Measurements from ENCODE around the gene LRRC59.

LRRC59 gene

DNA sequence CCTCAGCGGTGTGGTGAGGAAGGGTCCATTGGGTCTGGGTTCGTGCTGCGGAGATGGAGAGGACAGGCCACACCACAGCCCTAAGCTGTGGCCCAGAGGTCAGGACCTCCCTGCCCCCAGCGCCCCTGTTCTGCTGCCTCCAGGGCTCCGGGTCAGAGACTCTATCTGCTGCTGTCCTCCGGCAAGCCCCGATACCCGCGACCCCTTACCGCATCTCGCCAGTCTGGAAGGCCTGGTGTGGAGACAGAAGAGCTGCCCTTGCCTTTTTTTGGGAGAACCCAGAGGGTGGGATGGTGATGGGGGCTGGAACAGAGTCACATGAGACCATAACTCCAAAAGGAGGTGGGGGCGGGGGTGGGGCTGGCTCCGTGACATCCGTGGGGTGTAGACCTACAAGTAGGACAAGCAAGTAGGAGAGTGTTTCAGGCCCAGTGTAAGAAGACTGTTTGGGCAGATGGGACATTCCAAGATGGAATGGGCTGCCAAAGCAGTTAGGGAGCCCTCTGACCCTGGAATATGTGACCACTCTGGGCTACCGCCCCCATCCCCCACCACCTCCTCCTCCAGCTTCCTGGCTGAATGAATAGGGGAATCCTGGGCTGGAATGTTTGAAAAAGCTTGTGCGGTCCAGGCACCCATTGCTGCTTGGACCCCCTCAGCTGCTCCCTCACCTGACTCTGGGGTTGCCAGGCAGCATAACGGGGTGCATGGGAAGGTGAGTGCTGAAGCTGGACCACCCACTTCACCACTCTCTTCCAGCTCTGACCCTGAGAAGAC is 50.0 kb downstream of the LRRC59 start:
- peak overlapping the region; percentile 60 for H3K4me2 ChIP-seq (ENCODE audit: low read depth, low read length, poor library complexity, severe bottlenecking)
- 0 out of 2 replicates have a peak, but pooled peaks cover 8% of the 10 kb centered on the region for H3K79me2 ChIP-seq (ENCODE audit: insufficient read depth, low read length)
- no peaks in the 10 kb centered on the region for H3F3A ChIP-seq (ENCODE audit: insufficient read depth)
- no peaks in the 10 kb centered on the region for H3K36me3 ChIP-seq (ENCODE audit: low read length)
- H3K27ac ChIP-seq (ENCODE audit: low read depth, low read length) = no peak overlapping the region
- TF ChIP-seq EZH2phosphoT487 (conservative IDR thresholded peaks at IDR 0.05; ENCODE audit: low read length) = no peak
- TF ChIP-seq, protein P1, sequence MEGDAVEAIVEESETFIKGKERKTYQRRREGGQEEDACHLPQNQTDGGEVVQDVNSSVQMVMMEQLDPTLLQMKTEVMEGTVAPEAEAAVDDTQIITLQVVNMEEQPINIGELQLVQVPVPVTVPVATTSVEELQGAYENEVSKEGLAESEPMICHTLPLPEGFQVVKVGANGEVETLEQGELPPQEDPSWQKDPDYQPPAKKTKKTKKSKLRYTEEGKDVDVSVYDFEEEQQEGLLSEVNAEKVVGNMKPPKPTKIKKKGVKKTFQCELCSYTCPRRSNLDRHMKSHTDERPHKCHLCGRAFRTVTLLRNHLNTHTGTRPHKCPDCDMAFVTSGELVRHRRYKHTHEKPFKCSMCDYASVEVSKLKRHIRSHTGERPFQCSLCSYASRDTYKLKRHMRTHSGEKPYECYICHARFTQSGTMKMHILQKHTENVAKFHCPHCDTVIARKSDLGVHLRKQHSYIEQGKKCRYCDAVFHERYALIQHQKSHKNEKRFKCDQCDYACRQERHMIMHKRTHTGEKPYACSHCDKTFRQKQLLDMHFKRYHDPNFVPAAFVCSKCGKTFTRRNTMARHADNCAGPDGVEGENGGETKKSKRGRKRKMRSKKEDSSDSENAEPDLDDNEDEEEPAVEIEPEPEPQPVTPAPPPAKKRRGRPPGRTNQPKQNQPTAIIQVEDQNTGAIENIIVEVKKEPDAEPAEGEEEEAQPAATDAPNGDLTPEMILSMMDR (IDR thresholded peaks at IDR 0.05; ENCODE audit: insufficient read depth, low read length, poor library complexity, severe bottlenecking) = no peak
- H3K9me2 ChIP-seq (replicated peaks; ENCODE audit: insufficient read depth, low read length) = no peaks in the 10 kb centered on the region
- H4K20me1 ChIP-seq (ENCODE audit: low read depth, low read length) = no peaks in the 10 kb centered on the region
- H3K9me3 ChIP-seq (ENCODE audit: insufficient read depth, low read length) = no peaks in the 10 kb centered on the region
- peak overlapping the region; percentile 73 for H3K4me3 ChIP-seq (ENCODE audit: insufficient read depth, low read length, poor library complexity, severe bottlenecking)
- H3K27me3 ChIP-seq (ENCODE audit: low read length) = no peaks in the 10 kb centered on the region
- H3K9ac ChIP-seq (ENCODE audit: low read length) = peak overlapping the region; percentile 81
- no peak overlapping the region for H2AFZ ChIP-seq (ENCODE audit: low read depth, low read length, severe bottlenecking)

DNA sequence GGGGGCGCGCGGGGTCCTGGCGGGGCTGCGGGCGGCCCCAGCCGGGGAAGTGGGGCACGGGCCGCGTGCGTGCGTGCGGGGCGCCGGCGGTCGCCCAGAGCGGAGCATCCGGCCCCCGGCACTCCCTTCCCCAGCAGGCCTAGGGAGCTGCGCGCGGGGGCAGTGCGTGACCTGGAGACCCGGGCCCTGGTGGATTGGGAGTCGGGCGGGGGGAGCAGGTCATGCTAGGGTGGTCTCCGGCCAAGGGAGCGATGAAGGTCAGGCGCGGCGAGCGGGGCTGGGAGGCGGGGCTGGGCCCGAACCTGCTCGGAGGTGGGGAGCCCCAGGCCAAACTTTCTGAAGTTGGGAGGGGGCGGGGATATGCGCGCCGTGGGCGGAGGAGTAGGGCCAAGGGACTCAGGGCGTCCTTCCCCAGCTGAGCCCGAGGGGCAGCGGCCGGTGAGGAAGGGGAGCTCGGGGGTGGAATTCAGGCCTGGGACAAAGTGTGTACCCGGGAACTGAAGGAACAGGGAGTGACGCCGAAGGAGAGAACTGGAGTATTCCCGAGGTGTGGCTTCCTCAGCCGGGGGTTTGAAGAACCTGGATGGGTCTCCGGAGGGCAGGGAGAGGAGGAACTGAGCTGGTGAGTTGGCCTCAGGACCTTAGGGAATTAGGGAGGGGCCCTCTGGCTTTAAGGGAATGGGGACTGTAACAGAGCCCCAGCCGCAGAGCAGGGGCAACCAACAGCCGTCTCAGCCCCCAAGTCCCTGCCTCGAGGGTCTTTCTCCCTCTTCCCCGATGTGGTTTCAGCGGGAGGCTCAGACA is 50.8 kb downstream of the LRRC59 start:
- no peaks in the 10 kb centered on the region for H3K27me3 ChIP-seq (ENCODE audit: low read length)
- H3K79me2 ChIP-seq (ENCODE audit: insufficient read depth, low read length) = 0 out of 2 replicates have a peak, but pooled peaks cover 8% of the 10 kb centered on the region
- peak overlapping the region; percentile 73 for H3K4me3 ChIP-seq (ENCODE audit: insufficient read depth, low read length, poor library complexity, severe bottlenecking)
- H3K9me2 ChIP-seq (replicated peaks; ENCODE audit: insufficient read depth, low read length) = no peaks in the 10 kb centered on the region
- H3K9me3 ChIP-seq (ENCODE audit: insufficient read depth, low read length) = no peaks in the 10 kb centered on the region
- H2AFZ ChIP-seq (ENCODE audit: low read depth, low read length, severe bottlenecking) = peak overlapping the region; percentile 29
- H4K20me1 ChIP-seq (ENCODE audit: low read depth, low read length) = no peaks in the 10 kb centered on the region
- no peaks in the 10 kb centered on the region for H3K36me3 ChIP-seq (ENCODE audit: low read length)
- H3F3A ChIP-seq (ENCODE audit: insufficient read depth) = no peaks in the 10 kb centered on the region
- no peak for TF ChIP-seq EZH2phosphoT487 (conservative IDR thresholded peaks at IDR 0.05; ENCODE audit: low read length)
- TF ChIP-seq, protein P1 (IDR thresholded peaks at IDR 0.05; ENCODE audit: insufficient read depth, low read length, poor library complexity, severe bottlenecking) = no peak
- H3K4me2 ChIP-seq (ENCODE audit: low read depth, low read length, poor library complexity, severe bottlenecking) = peak overlapping the region; percentile 60
- peak overlapping the region; percentile 81 for H3K9ac ChIP-seq (ENCODE audit: low read length)
- H3K27ac ChIP-seq (ENCODE audit: low read depth, low read length) = no peak overlapping the region

DNA sequence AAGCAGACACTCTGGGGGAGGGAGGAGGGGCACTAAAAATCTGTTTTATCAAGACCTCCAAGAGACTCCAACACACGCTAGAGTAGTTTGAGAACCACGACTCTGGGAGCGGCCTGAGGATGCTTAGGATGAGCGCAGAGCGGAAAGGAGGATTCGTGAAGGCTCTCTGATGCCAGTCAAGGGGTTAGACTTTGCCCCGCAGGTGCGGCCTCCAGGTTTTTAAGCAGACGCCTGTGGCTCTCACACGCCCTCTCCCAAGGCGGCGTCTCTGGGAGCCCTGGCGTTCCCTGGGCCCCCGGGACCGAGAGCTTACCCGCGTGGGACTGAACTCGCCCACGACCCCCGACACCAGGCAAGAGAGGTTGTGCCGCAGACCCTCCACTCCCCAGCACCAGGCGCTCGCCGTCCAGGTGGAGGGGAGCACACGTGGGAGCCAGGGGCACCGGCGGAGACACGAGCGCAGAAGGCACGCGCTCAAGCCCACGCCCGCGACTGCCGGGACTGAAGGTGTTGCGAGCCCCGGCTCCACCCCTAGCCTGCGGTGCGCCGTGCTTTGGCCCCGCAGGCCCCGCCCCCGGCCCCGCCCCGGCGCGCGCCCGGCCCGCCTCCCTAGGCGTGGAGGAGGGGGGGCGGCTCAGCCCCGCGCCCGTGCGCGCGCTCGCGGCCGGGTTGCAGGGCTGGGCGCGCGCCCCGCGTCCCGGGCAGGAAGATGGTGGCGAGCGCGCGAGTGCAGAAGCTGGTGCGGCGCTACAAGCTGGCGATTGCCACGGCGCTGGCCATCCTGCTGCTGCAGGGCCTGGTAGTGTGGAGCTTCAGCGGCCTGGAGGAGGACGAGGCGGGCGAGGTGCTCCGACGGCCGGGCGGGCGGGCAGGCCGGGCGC is 51.7 kb downstream of the LRRC59 start, which contains the start of gene XYLT2:
XYLT2 (plus strand) TSS at position 695 of the 881 bp plus-strand sequence; CDS start at position 710, 15 bp downstream.
- Histone ChIP-seq H3K4me3 (ENCODE audit: insufficient read depth, low read length, poor library complexity, severe bottlenecking) (peak within 1 kb of the TSS; percentile 73), H3K9me3 (ENCODE audit: insufficient read depth, low read length) (no peaks in the 10 kb centered on the region), H3K27ac (ENCODE audit: low read depth, low read length) (no peak within 1 kb of the TSS), H3K79me2 (ENCODE audit: insufficient read depth, low read length) (0 out of 2 replicates have a peak, but pooled peaks cover 8% of the 10 kb centered on the region), H3K9me2 (replicated peaks; ENCODE audit: insufficient read depth, low read length) (no peaks in the 10 kb centered on the region), H3F3A (ENCODE audit: insufficient read depth) (no peaks in the 10 kb centered on the region), H3K36me3 (ENCODE audit: low read length) (no peaks in the 10 kb centered on the region), H3K27me3 (ENCODE audit: low read length) (no peaks in the 10 kb centered on the region), H4K20me1 (ENCODE audit: low read depth, low read length) (no peaks in the 10 kb centered on the region), H3K4me2 (ENCODE audit: low read depth, low read length, poor library complexity, severe bottlenecking) (peak within 1 kb of the TSS; percentile 67), H2AFZ (ENCODE audit: low read depth, low read length, severe bottlenecking) (peak within 1 kb of the TSS; percentile 94), H3K9ac (ENCODE audit: low read length) (peak within 1 kb of the TSS; percentile 81)
- no peak for TF ChIP-seq EZH2phosphoT487 (conservative IDR thresholded peaks at IDR 0.05; ENCODE audit: low read length)
- TF ChIP-seq, protein P1 (IDR thresholded peaks at IDR 0.05; ENCODE audit: insufficient read depth, low read length, poor library complexity, severe bottlenecking) = no peak

Measured in SU-DHL-6 (cell line).